ENCODE results near the gene KCNAB1. TPM values are rescaled to one million over a fixed set of nuclear protein-coding genes. Genes with fewer than 3 reads are reported as not detected.

KCNAB1 gene
- total and polyA plus RNA-seq, 2 of the 8 experiments (the other 6 are each of a cell fraction or from before 2014, with no cell fraction given), result 0.51 to 2.3 TPM

GRCh38 chr3:156548041-156548687 lies 427.8 kb downstream of the KCNAB1 start:
- peaks cover 27 to 92% (median 47%) of the 10 kb centered on the region in 4 experiments for H3K36me3 ChIP-seq (ENCODE audit: control insufficient read depth in 2 of 4, insufficient read depth in 4 of 4, low read length in 3 of 4)
- H3K27ac ChIP-seq (ENCODE audit: low read depth, low read length), result no peak overlapping the region
- no peak overlapping the region for H4K91ac ChIP-seq (replicated peaks; ENCODE audit: insufficient read length, low read length)
- TF ChIP-seq KDM4A (IDR thresholded peaks at IDR 0.05; ENCODE audit: low read depth, low read length, severe bottlenecking) (no peak), EP300 (IDR thresholded peaks at IDR 0.05; ENCODE audit: borderline replicate concordance in 1 of 2, low read depth in 2 of 2, low read length in 2 of 2) (no peak), TEAD4 (IDR thresholded peaks at IDR 0.05; ENCODE audit: low read depth, low read length) (no peak), POLR2A (IDR thresholded peaks at IDR 0.05; ENCODE audit: control extremely low read depth in 1 of 2, low read depth in 2 of 2, low read length in 2 of 2) (no peak), SP1 (IDR thresholded peaks at IDR 0.05; ENCODE audit: low read depth, low read length) (no peak), SRF (IDR thresholded peaks at IDR 0.05; ENCODE audit: low read depth, low read length) (no peak), MAX (IDR thresholded peaks at IDR 0.05) (no peak), TAF7 (optimal IDR thresholded peaks at IDR 0.05; ENCODE audit: borderline replicate concordance, low read depth, low read length) (no peak), RXRA (IDR thresholded peaks at IDR 0.05; ENCODE audit: insufficient read depth, low read depth, low read length) (no peak), KDM5A (IDR thresholded peaks at IDR 0.05; ENCODE audit: low read length) (no peak), MAFK (IDR thresholded peaks at IDR 0.05; ENCODE audit: low read depth, low read length) (no peak), USF2 (IDR thresholded peaks at IDR 0.05; ENCODE audit: low read length) (no peak)

More at GRCh38 chr3:156548041-156548687, 427.8 kb downstream of the KCNAB1 start:
- H4K8ac ChIP-seq (ENCODE audit: extremely low read depth, insufficient read depth, low read length), result no peak overlapping the region
- FAIRE-seq, result no peak
- H4K20me1 ChIP-seq (replicated peaks in 1 of 2; ENCODE audit: control insufficient read depth in 1 of 2, insufficient read depth in 2 of 2, low read length in 2 of 2), result peaks cover 0 to 8% of the 10 kb centered on the region in 2 experiments
- no peaks in the 10 kb centered on the region for H3K9me3 ChIP-seq (ENCODE audit: insufficient read depth in 2 of 2, low read depth in 1 of 2, low read length in 1 of 2)
- H3K14ac ChIP-seq (ENCODE audit: insufficient read length), result no peak overlapping the region
- peaks cover 13 to 83% of the 10 kb centered on the region in 2 experiments; a peak in 3 of 4 replicates for H3K79me2 ChIP-seq (ENCODE audit: control insufficient read depth in 1 of 2, insufficient read depth in 2 of 2, low read length in 2 of 2)
- H3K23ac ChIP-seq (ENCODE audit: insufficient read length), result no peak overlapping the region
- H2AK5ac ChIP-seq (ENCODE audit: low read depth, low read length), result no peak overlapping the region
- WGBS, 2 experiments (ENCODE audit: extremely low coverage in 1 of 2, insufficient coverage in 1 of 2, insufficient read length in 1 of 2, insufficient replicate concordance in 2 of 2, low coverage in 1 of 2, low lambda C conversion rate in 2 of 2, missing lambda C conversion rate in 1 of 2), result 93% methylated on average over 4 of the region's 4 CpGs; no CpG with 5 or more reads in 1 of the 2 experiments
- H3K4me2 ChIP-seq (ENCODE audit: insufficient read depth in 1 of 2, low read depth in 2 of 2, low read length in 2 of 2), result no peak overlapping the region
- H3K56ac ChIP-seq (replicated peaks; ENCODE audit: insufficient read length, low read depth, low read length), result no peak overlapping the region
- no peak overlapping the region for H2BK120ac ChIP-seq (replicated peaks; ENCODE audit: low read depth, low read length)
- H2BK20ac ChIP-seq (ENCODE audit: low read length), result no peak overlapping the region
- POLR2A ChIA-PET (ENCODE audit: partially characterized antibody), result interaction anchor here (1.2 to 1.8 kb wide), 2 partner anchors 13 to 81 kb away, joined by 3 to 4 read pairs; no protein-coding TSS in a partner anchor
- DNase-seq (ENCODE audit: low read depth in 1 of 2, low spot score in 2 of 2), result no peak
- H2AFZ ChIP-seq (ENCODE audit: low read length), result no peak overlapping the region
- no peaks in the 10 kb centered on the region for H3K23me2 ChIP-seq (ENCODE audit: low read depth, low read length)
- no peaks in the 10 kb centered on the region; a peak in 1 of 7 replicates for H3K4me1 ChIP-seq (replicated peaks in 1 of 4; ENCODE audit: control insufficient read depth in 3 of 4, insufficient read depth in 4 of 4, low read length in 3 of 4)
- H3K4ac ChIP-seq (replicated peaks; ENCODE audit: insufficient read length, low read depth, low read length), result no peak overlapping the region
- CTCF ChIA-PET (ENCODE audit: partially characterized antibody), result interaction anchor here (0.6 to 1.4 kb wide), 5 partner anchors 13 to 534 kb away, joined by 3 to 4 read pairs (median 3); no protein-coding TSS in a partner anchor
- H3K79me1 ChIP-seq (ENCODE audit: low read depth, low read length), result no peaks in the 10 kb centered on the region; the same call in 1 of the 2 replicates
- H3K9ac ChIP-seq (replicated peaks in 1 of 4; ENCODE audit: extremely low read depth in 1 of 4, low read depth in 3 of 4, low read length in 3 of 4), result no peak overlapping the region
- no peak overlapping the region for H2BK5ac ChIP-seq (ENCODE audit: low read depth, low read length)
- no peak overlapping the region for H2BK15ac ChIP-seq (ENCODE audit: low read length)
- no peak overlapping the region for H3K18ac ChIP-seq (ENCODE audit: extremely low read depth, low read length)
- no peak overlapping the region for H3K4me3 ChIP-seq (ENCODE audit: extremely low read depth in 1 of 4, insufficient read depth in 2 of 4, low read depth in 3 of 4, low read length in 4 of 4)
- H3K27me3 ChIP-seq (replicated peaks in 1 of 4; ENCODE audit: control insufficient read depth in 3 of 4, extremely low read depth in 1 of 4, insufficient read depth in 3 of 4, low read length in 3 of 4), result no peaks in the 10 kb centered on the region
- no peak overlapping the region for H4K5ac ChIP-seq (ENCODE audit: insufficient read length, low read depth, low read length)
- no peak overlapping the region for H2BK12ac ChIP-seq (ENCODE audit: low read depth, low read length)

All from H1 (cell line).